HepG2 (cell line): ENCODE results near the gene OR5K4. TPM values are rescaled to one million over a fixed set of nuclear protein-coding genes. Genes with fewer than 3 reads are reported as not detected.
A peak's percentile ranks its signal among the peaks of the same experiment; 100 is the strongest.

ENCODE experiments used
- ATAC-seq: fragments of 200-7000 bp; cut with Tn5 transposase; 3 replicates; pipeline ENCODE4 v1.9.1; 2020; ENCODE audit warnings: mild to moderate bottlenecking, moderate library complexity
- BruUV-seq: library from RNA; stranded (reverse); fragments of 400-500 nt; replicated peaks from 2 replicates; lab custom pipeline; 2021; lab: Mats Ljungman, UMichigan
- CTCF ChIA-PET: fragments of 300-600 bp; formaldehyde crosslinking; extraction: SDS; loops from one replicate; lab custom pipeline; 2021; ENCODE audit warnings: low total read pairs, inconsistent platforms, low intra/inter-chr PET ratio; lab: Yijun Ruan, JAX
- POLR2A ChIA-PET: fragments of 350-600 bp; sonication (Branson Sonifier 250); formaldehyde crosslinking; loops from one replicate; lab custom pipeline; 2020; ENCODE audit warnings: antibody characterized with exemption, inconsistent platforms; lab: Yijun Ruan, JAX
- DNase-seq: peaks from one replicate; pipeline ENCODE4 v3.0.0-alpha.2; 2015; ENCODE audit warnings: low spot score
- FAIRE-seq: peaks from 3 replicates; lab custom pipeline; 2011; peaks lifted over from hg19 to GRCh38; lab: Jason Lieb, UNC
- H2AFZ ChIP-seq: one replicate; pipeline ENCODE4 v1.6.1; 2011; ENCODE audit warnings: low read length, inconsistent platforms
- H3K27ac ChIP-seq: fragments of 300-600 bp; 3 replicates; pipeline ENCODE4 v1.8.0; 2011; ENCODE audit warnings: mixed run types, mild to moderate bottlenecking, mixed read lengths, low read length, inconsistent platforms; ENCODE audit not compliant: insufficient read depth; ENCODE audit errors: extremely low read length
- H3K27me3 ChIP-seq, 2 experiments: fragments of 200-600 bp in 1 of 2; 2 replicates in 1 of 2; 3 replicates in 1 of 2; pipeline versions ENCODE4 v1.6.0 to v1.8.0; 2011; ENCODE audit warnings: low read length in 2 of 2, mild to moderate bottlenecking in 2 of 2, moderate library complexity in 2 of 2, inconsistent platforms in 1 of 2; ENCODE audit not compliant: insufficient read depth in 2 of 2, control insufficient read depth in 1 of 2
- H3K36me3 ChIP-seq, 2 experiments: fragments of 200-600 bp in 1 of 2; replicated peaks in 1 of 2; 2 replicates in 1 of 2; 3 replicates in 1 of 2; pipeline versions ENCODE4 v1.5.1 to v1.8.0; 2011; ENCODE audit warnings: low read length in 2 of 2, inconsistent platforms in 1 of 2; ENCODE audit not compliant: insufficient read depth in 2 of 2, control insufficient read depth in 1 of 2
- H3K4me1 ChIP-seq: 2 replicates; pipeline ENCODE4 v1.5.1; 2012; ENCODE audit warnings: low read length, inconsistent platforms; ENCODE audit not compliant: insufficient read depth
- H3K4me2 ChIP-seq: 2 replicates; pipeline ENCODE4 v1.6.0; 2011; ENCODE audit warnings: low read depth, low read length, inconsistent platforms
- H3K4me3 ChIP-seq, 3 experiments: fragments of 200-600 bp in 1 of 3; sonication (generic), shearing (Covaris generic) in 1 of 3; replicated peaks in 1 of 3; 2 replicates each; pipeline ENCODE4 v1.5.1; 2011 to 2016; ENCODE audit warnings: low read length in 3 of 3, inconsistent platforms in 2 of 3, low read depth in 2 of 3, mild to moderate bottlenecking in 2 of 3, control low read depth in 1 of 3, mixed read lengths in 1 of 3; ENCODE audit not compliant: insufficient read depth in 1 of 3
- H3K79me2 ChIP-seq: one replicate; pipeline ENCODE4 v1.6.1; 2011; ENCODE audit warnings: low read length, inconsistent platforms; ENCODE audit not compliant: insufficient read depth
- H3K9ac ChIP-seq: 2 replicates; pipeline ENCODE4 v1.6.0; 2011; ENCODE audit warnings: mild to moderate bottlenecking, low read depth, low read length, inconsistent platforms; ENCODE audit not compliant: insufficient read depth
- H3K9me3 ChIP-seq: 2 replicates; pipeline ENCODE4 v1.5.1; 2012; ENCODE audit warnings: mild to moderate bottlenecking, low read length
- H4K20me1 ChIP-seq: 2 replicates; pipeline ENCODE4 v1.6.0; 2011; ENCODE audit warnings: inconsistent platforms, mild to moderate bottlenecking, low read length, moderate library complexity; ENCODE audit not compliant: insufficient read depth
- HNRNPK ChIP-seq: fragments of 200-400 bp; formaldehyde crosslinking; IDR thresholded peaks from 2 replicates; pipeline ENCODE4 v1.6.1; 2018; ENCODE audit warnings: low read length, low read depth, moderate library complexity, mild to moderate bottlenecking; ENCODE audit not compliant: poor library complexity, severe bottlenecking
- JUND ChIP-seq: sonication (generic); formaldehyde crosslinking; IDR thresholded peaks from 2 replicates; pipeline ENCODE4 v1.8.0; 2022; ENCODE audit warnings: mild to moderate bottlenecking, missing genetic modification reagents
- NPAS2 ChIP-seq: sonication (generic); formaldehyde crosslinking; IDR thresholded peaks from 2 replicates; pipeline ENCODE4 v1.8.0; 2022; ENCODE audit warnings: mild to moderate bottlenecking, missing genetic modification reagents, borderline replicate concordance
- SMAD3 ChIP-seq: sonication (generic); formaldehyde crosslinking; IDR thresholded peaks from 2 replicates; pipeline ENCODE4 v1.4.0; 2020; ENCODE audit warnings: missing genetic modification reagents
- TCF12 ChIP-seq, 2 experiments: fragments of 450-650 bp in 1 of 2; sonication (generic) in 1 of 2; formaldehyde crosslinking in 1 of 2; IDR thresholded peaks; 2 replicates each; pipeline versions ENCODE4 v1.6.1 to v1.8.0; 2017 to 2022; ENCODE audit warnings: antibody characterized with exemption in 1 of 2, mild to moderate bottlenecking in 1 of 2, missing genetic modification reagents in 1 of 2, moderate library complexity in 1 of 2
- U2AF2 ChIP-seq: fragments of 200-400 bp; formaldehyde crosslinking; IDR thresholded peaks from 2 replicates; pipeline ENCODE4 v1.6.1; 2017; ENCODE audit warnings: low read depth, mild to moderate bottlenecking, low read length
- ZNF468 ChIP-seq: sonication (generic); formaldehyde crosslinking; IDR thresholded peaks from 2 replicates; pipeline ENCODE4 v1.8.0; 2022; ENCODE audit warnings: mild to moderate bottlenecking, moderate library complexity, missing genetic modification reagents
- ZNF747 ChIP-seq: sonication (generic); formaldehyde crosslinking; IDR thresholded peaks from 2 replicates; pipeline ENCODE4 v1.8.1; 2023; ENCODE audit warnings: missing genetic modification reagents, mild to moderate bottlenecking, borderline replicate concordance
- WGBS: methylation state at CpG from one replicate; pipeline ENCODE4 v1.1.6; 2017; ENCODE audit warnings: low lambda C conversion rate; 5-methylcytosine and 5-hydroxymethylcytosine counted together
- in situ Hi-C: cut with HindIII; loops from 2 replicates; pipeline ENCODE4 v1.10.0; 2017; ENCODE audit warnings: low pct_unique_long_range_greater_than_20kb; ENCODE audit not compliant: extremely low pct_ligation_motif_present
- intact Hi-C: fragments of 100-400 bp; cut with micrococcal nuclease; formaldehyde crosslinking; loops from one replicate; pipeline ENCODE4 v1.10.0; 2022; ENCODE audit not compliant: unreplicated experiment
- polyA plus RNA-seq, 8 experiments: library from polyadenylated mRNA; depleted of rRNA in 3 of 8; stranded (reverse) in 7 of 8; unstranded in 1 of 8; fragments of >200 nt; fragmentation: Illumina TruSeq in 4 of 8; extraction: Trizol in 4 of 8; gene quantifications; 2 replicates each; pipeline versions ENCODE4 v1.2.1 to v1.2.3, GENCODE V29; 2011 to 2016; ENCODE audit warnings: low read depth in 4 of 8, missing spikeins in 1 of 8, mixed read lengths in 1 of 8; ENCODE audit not compliant: insufficient read depth in 1 of 8
- total RNA-seq, 5 experiments: library from RNA; depleted of rRNA; stranded (reverse); fragments of >200 nt; fragmentation: Illumina TruSeq; extraction: Trizol; gene quantifications; 2 replicates each; pipeline ENCODE4 v1.2.3, GENCODE V29; 2016; ENCODE audit warnings: low read depth in 1 of 5
- TF ChIP-seq, protein P1 (sequence below): sonication (generic); formaldehyde crosslinking; conservative IDR thresholded peaks from 2 replicates; pipeline ENCODE4 v1.4.0; 2020; ENCODE audit warnings: missing genetic modification reagents

OR5K4 gene
- total and polyA plus RNA-seq, 2 of the 13 experiments (the other 11 are each of a cell fraction or from before 2014, with no cell fraction given): not detected

GRCh38 chr3:98372445-98372844 lies 18.8 kb downstream of the OR5K4 start:
- CTCF ChIA-PET: no interaction called here
- in situ Hi-C loops: no loop called here
- no peak for ATAC-seq

GRCh38 chr3:98376631-98377030 lies 23.0 kb downstream of the OR5K4 start:
- ATAC-seq (no peak), FAIRE-seq (no peak)
- Histone ChIP-seq H3K4me2 (no peak overlapping the region), H3K4me3 (no peak overlapping the region), H3K4me1 (no peaks in the 10 kb centered on the region), H4K20me1 (no peaks in the 10 kb centered on the region), H3K27ac (no peak overlapping the region)
- intact Hi-C loops (no loop called here), in situ Hi-C loops (no loop called here)
- WGBS: 0% methylated on average over 2 of the region's 2 CpGs
- no TSS peak for BruUV-seq
- no peak for TF ChIP-seq SMAD3
- TF ChIP-seq ZNF747 (CRISPR knock-in tag): no peak
- no peak for TF ChIP-seq ZNF468 (CRISPR knock-in tag)
- no peak for TF ChIP-seq JUND (CRISPR knock-in tag)
- TF ChIP-seq NPAS2: no peak
- TF ChIP-seq, protein P1, sequence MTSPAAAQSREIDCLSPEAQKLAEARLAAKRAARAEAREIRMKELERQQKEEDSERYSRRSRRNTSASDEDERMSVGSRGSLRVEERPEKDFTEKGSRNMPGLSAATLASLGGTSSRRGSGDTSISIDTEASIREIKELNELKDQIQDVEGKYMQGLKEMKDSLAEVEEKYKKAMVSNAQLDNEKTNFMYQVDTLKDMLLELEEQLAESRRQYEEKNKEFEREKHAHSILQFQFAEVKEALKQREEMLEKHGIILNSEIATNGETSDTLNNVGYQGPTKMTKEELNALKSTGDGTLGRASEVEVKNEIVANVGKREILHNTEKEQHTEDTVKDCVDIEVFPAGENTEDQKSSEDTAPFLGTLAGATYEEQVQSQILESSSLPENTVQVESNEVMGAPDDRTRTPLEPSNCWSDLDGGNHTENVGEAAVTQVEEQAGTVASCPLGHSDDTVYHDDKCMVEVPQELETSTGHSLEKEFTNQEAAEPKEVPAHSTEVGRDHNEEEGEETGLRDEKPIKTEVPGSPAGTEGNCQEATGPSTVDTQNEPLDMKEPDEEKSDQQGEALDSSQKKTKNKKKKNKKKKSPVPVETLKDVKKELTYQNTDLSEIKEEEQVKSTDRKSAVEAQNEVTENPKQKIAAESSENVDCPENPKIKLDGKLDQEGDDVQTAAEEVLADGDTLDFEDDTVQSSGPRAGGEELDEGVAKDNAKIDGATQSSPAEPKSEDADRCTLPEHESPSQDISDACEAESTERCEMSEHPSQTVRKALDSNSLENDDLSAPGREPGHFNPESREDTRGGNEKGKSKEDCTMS (CRISPR knock-in tag): no peak
- TF ChIP-seq, all 625 proteins: peak for 0
- Histone ChIP-seq H3K79me2 (no peaks in the 10 kb centered on the region), H3K27me3 (no peaks in the 10 kb centered on the region), H3K9me3 (no peaks in the 10 kb centered on the region), H3K9ac (no peak overlapping the region), H3K36me3 (no peaks in the 10 kb centered on the region), H2AFZ (no peak overlapping the region)
- no peak for DNase-seq
- POLR2A ChIA-PET: no interaction called here
- CTCF ChIA-PET: no interaction called here

More at GRCh38 chr3:98372445-98372844, 18.8 kb downstream of the OR5K4 start:
- Histone ChIP-seq H4K20me1 (no peaks in the 10 kb centered on the region), H3K4me3 (no peak overlapping the region), H3K9me3 (no peaks in the 10 kb centered on the region), H3K27me3 (no peaks in the 10 kb centered on the region), H3K9ac (no peak overlapping the region), H3K4me2 (no peak overlapping the region), H3K79me2 (no peaks in the 10 kb centered on the region), H2AFZ (no peak overlapping the region), H3K36me3 (no peaks in the 10 kb centered on the region), H3K27ac (no peak overlapping the region), H3K4me1 (no peaks in the 10 kb centered on the region)
- DNase-seq: no peak
- TF ChIP-seq U2AF2 (0 out of 2 replicates have a peak, but pooled peaks have one; percentile 39), TCF12 (IDR thresholded peaks at IDR 0.05) (no peak), TCF12 (CRISPR knock-in tag; IDR thresholded peaks at IDR 0.05) (no peak), HNRNPK (peak; percentile 95)
- no peak for FAIRE-seq
- POLR2A ChIA-PET: no interaction called here
- WGBS: 5% methylated on average over 1 of the region's 1 CpG
- intact Hi-C loops: no loop called here
- BruUV-seq: no TSS peak
